H1 (cell line): ENCODE measurements around the gene GTF2A1. TPM values are rescaled to one million over a fixed set of nuclear protein-coding genes. Genes with fewer than 3 reads are reported as not detected.

ENCODE experiments used
- CHD1 ChIP-seq: IDR thresholded peaks from 2 replicates; pipeline ENCODE4 v1.6.1; 2012; ENCODE audit warnings: low read depth, low read length, improper control_type of control experiment
- CHD2 ChIP-seq: IDR thresholded peaks from 2 replicates; pipeline ENCODE4 v1.6.1; 2012; ENCODE audit warnings: low read length, improper control_type of control experiment
- CHD7 ChIP-seq: fragments of 300-600 bp; sonication (generic); IDR thresholded peaks from 2 replicates; pipeline ENCODE4 v1.7.1; 2012; ENCODE audit warnings: low read length, moderate library complexity, mild to moderate bottlenecking, inconsistent platforms; ENCODE audit not compliant: insufficient replicate concordance
- E2F6 ChIP-seq: IDR thresholded peaks from 2 replicates; pipeline ENCODE4 v1.6.1; 2012; ENCODE audit warnings: inconsistent platforms
- EP300 ChIP-seq, 2 experiments: IDR thresholded peaks; 1 replicate in 1 of 2; 2 replicates in 1 of 2; pipeline ENCODE4 v1.6.1; 2011 to 2012; ENCODE audit warnings: low read depth in 2 of 2, low read length in 2 of 2, mild to moderate bottlenecking in 2 of 2, borderline replicate concordance in 1 of 2, inconsistent platforms in 1 of 2, moderate library complexity in 1 of 2
- GTF2F1 ChIP-seq: IDR thresholded peaks from 2 replicates; pipeline ENCODE4 v1.6.1; 2012; ENCODE audit warnings: low read depth, low read length, improper control_type of control experiment, borderline replicate concordance
- JUN ChIP-seq: IDR thresholded peaks from 2 replicates; pipeline ENCODE4 v1.6.1; 2011; ENCODE audit warnings: low read depth, mild to moderate bottlenecking, improper control_type of control experiment, low read length
- KDM4A ChIP-seq: IDR thresholded peaks from one replicate; pipeline ENCODE4 v1.7.1; 2012; ENCODE audit warnings: low read depth, mild to moderate bottlenecking, moderate library complexity, low read length, inconsistent platforms; ENCODE audit not compliant: severe bottlenecking
- MAFK ChIP-seq: IDR thresholded peaks from 2 replicates; pipeline ENCODE4 v1.6.1; 2012; ENCODE audit warnings: low read depth, mild to moderate bottlenecking, improper control_type of control experiment, low read length
- RNF2 ChIP-seq: fragments of 200-900, 300-1000 bp; sonication (generic); IDR thresholded peaks from 2 replicates; pipeline ENCODE4 v1.7.1; 2016; ENCODE audit warnings: borderline replicate concordance, low read depth, mild to moderate bottlenecking, antibody characterized with exemption, low read length; ENCODE audit not compliant: poor library complexity, severe bottlenecking; ENCODE audit errors: missing control alignments
- YY1 ChIP-seq: IDR thresholded peaks from 2 replicates; pipeline ENCODE4 v1.6.1; 2011; ENCODE audit warnings: low read depth, mild to moderate bottlenecking, low read length
- polyA plus RNA-seq, 7 experiments: library from polyadenylated mRNA; depleted of rRNA in 3 of 7; stranded (reverse) in 5 of 7; unstranded in 2 of 7; fragments of >200 nt in 5 of 7; fragments of 200-250 nt in 2 of 7; gene quantifications; 1 replicate in 5 of 7; 2 replicates in 1 of 7; 4 replicates in 1 of 7; pipeline versions ENCODE4 v1.2.1 to v1.2.3, GENCODE V29; 2011 to 2013; ENCODE audit warnings: missing spikeins in 2 of 7, mixed read lengths in 2 of 7
- total RNA-seq: library from RNA; stranded (reverse); fragmentation: NEBNext Ultra II Directional; extraction: Animal tissue kit (Norgen Biotek cat#: 25700); gene quantifications from 2 replicates; pipeline ENCODE4 v1.2.1, GENCODE V29; 2021

GTF2A1 gene
- total and polyA plus RNA-seq, 2 of the 8 experiments (the other 6 are each of a cell fraction or from before 2014, with no cell fraction given) = 24.1 to 57.8 TPM

GRCh38 chr14:81205639-81206038 lies 15.1 kb downstream of the GTF2A1 start (continued):
- TF ChIP-seq CHD7 (no peak), MAFK (no peak), GTF2F1 (no peak), KDM4A (no peak), YY1 (no peak), EP300 (IDR thresholded peaks at IDR 0.05; ENCODE audit: borderline replicate concordance in 1 of 2, low read depth in 2 of 2, low read length in 2 of 2) (no peak), RNF2 (no peak), JUN (no peak), CHD2 (no peak), E2F6 (no peak), CHD1 (no peak)
